Vagina (tissue), 2 donors: ENCODE data around the gene SCYL1.

Experiments
- CTCF ChIP-seq, 3 experiments: fragments of 450-650 bp in 2 of 3; fragments of 200-600 bp in 1 of 3; sonication (generic) in 1 of 3; IDR thresholded peaks; one replicate each; pipeline ENCODE4 v1.5.1; 2017 to 2019; ENCODE audit warnings: antibody characterized with exemption in 3 of 3, mild to moderate bottlenecking in 2 of 3, moderate library complexity in 2 of 3
- POLR2A ChIP-seq, 2 donors: fragments of 450-650 bp; IDR thresholded peaks; one replicate each; pipeline ENCODE4 v1.6.1; 2017; ENCODE audit warnings: antibody characterized with exemption in 2 of 2, mild to moderate bottlenecking in 2 of 2, moderate library complexity in 2 of 2
- POLR2AphosphoS5 ChIP-seq, 2 donors: sonication (generic); formaldehyde crosslinking; IDR thresholded peaks; one replicate each; pipeline ENCODE4 v1.9.0; 2017; ENCODE audit warnings: antibody characterized with exemption in 2 of 2, mild to moderate bottlenecking in 2 of 2, low read depth in 1 of 2; ENCODE audit not compliant: insufficient read depth in 1 of 2

- TF ChIP-seq CTCF (IDR thresholded peaks at IDR 0.05) (no peak), POLR2A (IDR thresholded peaks at IDR 0.05) (no peak), POLR2AphosphoS5 (IDR thresholded peaks at IDR 0.05; ENCODE audit: insufficient read depth in 1 of 2, low read depth in 1 of 2) (no peak)
Measured at GRCh38 chr11:65545853-65546216, 21.0 kb downstream of the SCYL1 start.
